ENCODE data around the gene PCBP3.

PCBP3 gene

GRCh38 chr21:45887120-45887611 lies 243.6 kb downstream of the PCBP3 start:
- no peaks in the 10 kb centered on the region for H3K79me2 ChIP-seq (ENCODE audit: insufficient read depth, low read length)
- H3K4me2 ChIP-seq (ENCODE audit: insufficient read depth, low read length) = no peak overlapping the region
- H3K9me3 ChIP-seq (ENCODE audit: insufficient read depth, low read length, severe bottlenecking) = no peaks in the 10 kb centered on the region
- H3K36me3 ChIP-seq (ENCODE audit: insufficient read depth, low read length) = no peaks in the 10 kb centered on the region
- DNase-seq (no peak), ATAC-seq (ENCODE audit: insufficient read depth, low read depth) (no peak)
- peaks cover 31% of the 10 kb centered on the region for H4K20me1 ChIP-seq (ENCODE audit: insufficient read depth, low read length)
- TF ChIP-seq EZH2 (IDR thresholded peaks at IDR 0.05; ENCODE audit: borderline replicate concordance, low read depth, low read length, severe bottlenecking) (no peak), CTCF (IDR thresholded peaks at IDR 0.05; ENCODE audit: borderline replicate concordance, extremely low read depth, low read length, poor library complexity, severe bottlenecking) (no peak)
- H3K4me3 ChIP-seq (ENCODE audit: low read depth in 1 of 2, low read length in 2 of 2) = no peak overlapping the region
- no peak overlapping the region for H3K9ac ChIP-seq (ENCODE audit: low read depth, low read length)
- H3K27me3 ChIP-seq (ENCODE audit: insufficient read depth, low read length, poor library complexity) = no peaks in the 10 kb centered on the region
- no peak overlapping the region for H3K27ac ChIP-seq (ENCODE audit: low read length)
- no peak overlapping the region for H2AFZ ChIP-seq (ENCODE audit: low read depth, low read length)
- H3K4me1 ChIP-seq (ENCODE audit: insufficient read depth, low read length) = peaks cover 24% of the 10 kb centered on the region

GRCh38 chr21:45887788-45888187 lies 244.3 kb downstream of the PCBP3 start:
- no peak overlapping the region for H3K4me3 ChIP-seq (ENCODE audit: low read depth in 1 of 2, low read length in 2 of 2)
- no peak overlapping the region for H3K4me2 ChIP-seq (ENCODE audit: insufficient read depth, low read length)
- no peaks in the 10 kb centered on the region for H3K9me3 ChIP-seq (ENCODE audit: insufficient read depth, low read length, severe bottlenecking)
- no peaks in the 10 kb centered on the region for H3K27me3 ChIP-seq (ENCODE audit: insufficient read depth, low read length, poor library complexity)
- peaks cover 24% of the 10 kb centered on the region for H3K4me1 ChIP-seq (ENCODE audit: insufficient read depth, low read length)
- ATAC-seq (ENCODE audit: insufficient read depth, low read depth) (no peak), DNase-seq (no peak)
- TF ChIP-seq EZH2 (IDR thresholded peaks at IDR 0.05; ENCODE audit: borderline replicate concordance, low read depth, low read length, severe bottlenecking) (no peak), CTCF (IDR thresholded peaks at IDR 0.05; ENCODE audit: borderline replicate concordance, extremely low read depth, low read length, poor library complexity, severe bottlenecking) (no peak)
- H2AFZ ChIP-seq (ENCODE audit: low read depth, low read length) = no peak overlapping the region
- H3K9ac ChIP-seq (ENCODE audit: low read depth, low read length) = no peak overlapping the region
- H4K20me1 ChIP-seq (ENCODE audit: insufficient read depth, low read length) = peaks cover 34% of the 10 kb centered on the region
- H3K36me3 ChIP-seq (ENCODE audit: insufficient read depth, low read length) = no peaks in the 10 kb centered on the region
- H3K27ac ChIP-seq (ENCODE audit: low read length) = no peak overlapping the region
- no peaks in the 10 kb centered on the region for H3K79me2 ChIP-seq (ENCODE audit: insufficient read depth, low read length)

GRCh38 chr21:45888386-45889009 lies 245.0 kb downstream of the PCBP3 start:
- no peak for DNase-seq
- H3K36me3 ChIP-seq (ENCODE audit: insufficient read depth, low read length) = no peaks in the 10 kb centered on the region
- no peaks in the 10 kb centered on the region for H3K79me2 ChIP-seq (ENCODE audit: insufficient read depth, low read length)
- no peak for TF ChIP-seq EZH2 (IDR thresholded peaks at IDR 0.05; ENCODE audit: borderline replicate concordance, low read depth, low read length, severe bottlenecking)
- TF ChIP-seq CTCF (IDR thresholded peaks at IDR 0.05; ENCODE audit: borderline replicate concordance, extremely low read depth, low read length, poor library complexity, severe bottlenecking) = no peak
- H3K4me1 ChIP-seq (ENCODE audit: insufficient read depth, low read length) = peaks cover 24% of the 10 kb centered on the region
- no peak overlapping the region for H3K27ac ChIP-seq (ENCODE audit: low read length)
- no peaks in the 10 kb centered on the region for H3K27me3 ChIP-seq (ENCODE audit: insufficient read depth, low read length, poor library complexity)
- H3K9me3 ChIP-seq (ENCODE audit: insufficient read depth, low read length, severe bottlenecking) = no peaks in the 10 kb centered on the region
- H3K9ac ChIP-seq (ENCODE audit: low read depth, low read length) = no peak overlapping the region
- H3K4me2 ChIP-seq (ENCODE audit: insufficient read depth, low read length) = no peak overlapping the region
- no peak overlapping the region for H2AFZ ChIP-seq (ENCODE audit: low read depth, low read length)
- no peak for ATAC-seq (ENCODE audit: insufficient read depth, low read depth)
- peaks cover 34% of the 10 kb centered on the region for H4K20me1 ChIP-seq (ENCODE audit: insufficient read depth, low read length)
- no peak overlapping the region for H3K4me3 ChIP-seq (ENCODE audit: low read depth in 1 of 2, low read length in 2 of 2)
